ENCODE measurements around the gene LIPC.

LIPC gene

DNA sequence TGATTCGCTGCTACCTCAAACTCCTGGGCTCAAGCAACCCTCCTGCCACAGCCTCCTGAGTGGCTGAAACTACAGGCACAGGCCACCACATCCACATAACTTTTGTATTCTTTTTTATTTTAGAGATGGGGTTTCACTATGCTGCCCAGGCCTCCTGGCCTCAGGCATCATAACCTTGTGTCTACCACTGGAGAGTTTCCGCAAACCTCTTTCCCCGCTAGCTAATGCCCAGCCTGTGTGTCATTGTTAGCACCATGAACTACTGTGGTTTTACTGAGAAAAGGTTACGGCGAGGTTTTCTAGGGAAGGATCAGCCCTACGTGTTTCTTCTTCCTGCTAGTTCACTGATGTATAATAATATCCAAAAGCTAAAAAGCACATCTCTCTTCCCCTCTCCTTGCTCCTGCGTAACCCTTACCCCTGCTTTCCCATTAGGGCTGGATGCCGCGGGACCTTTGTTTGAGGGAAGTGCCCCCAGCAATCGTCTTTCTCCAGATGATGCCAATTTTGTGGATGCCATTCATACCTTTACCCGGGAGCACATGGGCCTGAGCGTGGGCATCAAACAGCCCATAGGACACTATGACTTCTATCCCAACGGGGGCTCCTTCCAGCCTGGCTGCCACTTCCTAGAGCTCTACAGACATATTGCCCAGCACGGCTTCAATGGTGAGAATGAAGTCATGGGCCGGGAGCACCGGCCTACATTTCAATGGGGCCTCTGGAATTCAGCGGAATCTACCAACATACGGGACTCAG lies 113.7 kb downstream of the LIPC start:
- TF ChIP-seq, protein P1, sequence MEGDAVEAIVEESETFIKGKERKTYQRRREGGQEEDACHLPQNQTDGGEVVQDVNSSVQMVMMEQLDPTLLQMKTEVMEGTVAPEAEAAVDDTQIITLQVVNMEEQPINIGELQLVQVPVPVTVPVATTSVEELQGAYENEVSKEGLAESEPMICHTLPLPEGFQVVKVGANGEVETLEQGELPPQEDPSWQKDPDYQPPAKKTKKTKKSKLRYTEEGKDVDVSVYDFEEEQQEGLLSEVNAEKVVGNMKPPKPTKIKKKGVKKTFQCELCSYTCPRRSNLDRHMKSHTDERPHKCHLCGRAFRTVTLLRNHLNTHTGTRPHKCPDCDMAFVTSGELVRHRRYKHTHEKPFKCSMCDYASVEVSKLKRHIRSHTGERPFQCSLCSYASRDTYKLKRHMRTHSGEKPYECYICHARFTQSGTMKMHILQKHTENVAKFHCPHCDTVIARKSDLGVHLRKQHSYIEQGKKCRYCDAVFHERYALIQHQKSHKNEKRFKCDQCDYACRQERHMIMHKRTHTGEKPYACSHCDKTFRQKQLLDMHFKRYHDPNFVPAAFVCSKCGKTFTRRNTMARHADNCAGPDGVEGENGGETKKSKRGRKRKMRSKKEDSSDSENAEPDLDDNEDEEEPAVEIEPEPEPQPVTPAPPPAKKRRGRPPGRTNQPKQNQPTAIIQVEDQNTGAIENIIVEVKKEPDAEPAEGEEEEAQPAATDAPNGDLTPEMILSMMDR (IDR thresholded peaks at IDR 0.05), result no peak
- Histone ChIP-seq H3K27ac (no peak overlapping the region), H3K27me3 (no peaks in the 10 kb centered on the region)

DNA sequence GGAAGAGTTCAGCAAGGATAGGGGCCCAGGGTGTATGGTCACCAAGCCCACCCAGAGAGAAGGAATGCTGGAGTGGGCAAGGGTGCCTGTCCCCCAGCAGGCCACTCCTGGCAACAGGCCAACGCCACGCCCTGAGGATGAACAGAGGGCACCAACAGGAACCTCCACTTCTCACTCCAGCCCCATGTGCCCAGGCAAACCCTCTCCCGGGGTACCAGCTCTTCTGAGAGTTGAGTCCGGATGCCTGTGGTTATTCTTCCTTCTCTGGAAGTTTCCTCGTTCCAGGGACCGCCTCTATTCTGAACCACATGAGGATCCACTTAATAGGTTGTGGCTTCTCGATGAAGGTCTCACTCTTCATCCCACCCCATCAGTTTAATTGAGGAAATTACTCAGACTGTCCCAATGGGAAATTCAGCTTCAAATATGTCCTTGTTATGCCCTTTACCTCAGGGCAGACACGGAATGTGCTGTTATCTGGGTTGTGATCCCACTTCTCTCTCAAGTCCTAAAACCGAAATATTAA lies 114.3 kb downstream of the LIPC start:
- peaks cover 5 to 8% of the 10 kb centered on the region in 2 experiments for H3K4me1 ChIP-seq (ENCODE audit: control insufficient read depth in 1 of 2, insufficient read depth in 1 of 2, low read depth in 1 of 2, low read length in 1 of 2)
- TF ChIP-seq, protein P1 (IDR thresholded peaks at IDR 0.05), result no peak
- H3K4me3 ChIP-seq (ENCODE audit: low read depth in 1 of 2, low read length in 1 of 2), result no peak overlapping the region
- no peaks in the 10 kb centered on the region for H3K9me3 ChIP-seq
- H3K36me3 ChIP-seq, result no peaks in the 10 kb centered on the region
- no peaks in the 10 kb centered on the region for H3K27me3 ChIP-seq
- no peak overlapping the region for H3K27ac ChIP-seq

More for the DNA sequence above, 113.7 kb downstream of the LIPC start:
- no peak overlapping the region for H3K4me3 ChIP-seq (ENCODE audit: low read depth in 1 of 2, low read length in 1 of 2)
- peaks cover 5 to 6% of the 10 kb centered on the region in 2 experiments for H3K4me1 ChIP-seq (ENCODE audit: control insufficient read depth in 1 of 2, insufficient read depth in 1 of 2, low read depth in 1 of 2, low read length in 1 of 2)
- H3K36me3 ChIP-seq, result no peaks in the 10 kb centered on the region
- no peaks in the 10 kb centered on the region for H3K9me3 ChIP-seq

DNA sequence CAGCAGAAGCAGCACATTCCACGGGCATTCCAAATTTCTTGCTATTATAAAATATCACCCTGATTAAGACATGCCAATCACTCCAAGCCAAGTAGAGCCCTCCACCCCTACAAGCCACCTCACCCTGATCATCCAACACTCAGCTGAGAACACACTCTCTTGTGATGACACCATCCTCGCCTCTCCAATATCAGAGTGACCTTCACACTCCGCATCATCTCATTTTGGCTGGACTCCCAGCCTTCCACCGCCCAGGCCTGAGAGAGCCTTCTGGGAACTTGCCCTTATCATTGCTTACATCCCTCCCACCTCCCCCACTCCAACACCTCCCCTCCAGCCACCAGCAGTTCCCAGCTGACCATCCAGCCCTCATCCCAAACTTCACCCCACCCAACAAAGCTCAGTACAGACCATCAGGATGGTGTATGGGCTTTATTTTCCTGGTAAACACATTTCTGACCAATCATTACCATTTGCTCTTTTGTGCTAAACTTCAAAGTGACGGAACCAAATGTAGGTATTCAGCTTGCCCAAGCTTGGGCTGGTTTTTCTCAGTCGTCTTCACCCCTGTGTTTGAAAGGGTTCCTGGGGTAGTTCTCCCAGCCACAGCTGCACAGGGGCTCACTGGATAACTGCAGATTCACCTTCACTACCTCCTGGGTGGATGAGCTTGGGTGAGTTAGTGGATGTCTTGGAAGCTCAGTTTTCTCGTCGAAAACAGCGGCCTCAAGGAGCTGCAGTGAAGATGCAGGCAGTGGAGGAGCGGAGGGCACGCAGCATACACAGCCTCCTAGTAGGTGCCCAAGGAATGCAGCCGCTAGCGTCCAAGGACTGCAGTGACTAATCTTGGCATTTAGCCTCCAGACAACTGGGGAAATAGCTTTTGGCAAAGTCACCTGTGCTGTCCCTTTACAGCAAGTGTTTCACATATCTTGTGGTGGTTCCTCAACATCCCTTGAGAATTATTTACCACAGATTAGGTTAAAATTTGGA lies 115.1 kb downstream of the LIPC start:
- H3K27ac ChIP-seq, result no peak overlapping the region
- no peaks in the 10 kb centered on the region for H3K36me3 ChIP-seq
- no peaks in the 10 kb centered on the region for H3K9me3 ChIP-seq
- peaks cover 13 to 16% of the 10 kb centered on the region in 2 experiments for H3K4me1 ChIP-seq (ENCODE audit: control insufficient read depth in 1 of 2, insufficient read depth in 1 of 2, low read depth in 1 of 2, low read length in 1 of 2)
- H3K27me3 ChIP-seq, result no peaks in the 10 kb centered on the region
- no peak overlapping the region for H3K4me3 ChIP-seq (ENCODE audit: low read depth in 1 of 2, low read length in 1 of 2)
- TF ChIP-seq, protein P1 (IDR thresholded peaks at IDR 0.05), result no peak

DNA sequence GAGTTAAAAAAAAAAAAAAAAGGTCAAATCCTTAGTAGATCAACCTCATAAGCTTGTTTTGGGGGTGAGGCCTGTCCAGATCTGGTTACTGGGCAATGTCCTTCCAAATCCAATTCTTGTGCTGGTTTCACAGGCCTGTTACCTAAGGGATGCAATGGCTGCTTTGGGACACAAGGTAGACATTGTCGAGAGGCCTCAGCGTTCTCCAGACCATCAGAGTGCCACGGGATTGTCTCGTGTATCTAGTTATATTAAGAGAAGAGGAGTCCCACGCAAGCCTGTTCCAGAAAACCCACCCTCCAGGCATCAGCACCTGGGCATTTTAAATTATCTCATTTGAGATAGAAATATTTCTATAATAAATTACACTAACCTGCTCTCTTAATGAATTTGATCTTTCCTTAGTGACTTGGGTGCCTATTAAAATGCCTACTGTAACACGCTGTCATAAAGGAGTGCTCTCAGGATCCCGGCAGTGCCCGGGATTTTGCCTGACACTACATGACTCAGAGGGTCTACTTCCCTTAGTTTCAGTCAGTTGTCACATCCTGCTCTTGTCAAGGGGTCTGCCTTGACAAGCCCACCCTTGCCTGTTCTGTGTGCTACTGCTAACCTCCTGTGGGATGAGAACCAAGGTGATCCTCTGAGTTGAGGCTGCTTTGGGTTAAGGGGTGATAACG lies 116.0 kb downstream of the LIPC start:
- H3K4me3 ChIP-seq (ENCODE audit: low read depth in 1 of 2, low read length in 1 of 2), result no peak overlapping the region
- no peaks in the 10 kb centered on the region for H3K9me3 ChIP-seq
- H3K36me3 ChIP-seq, result no peaks in the 10 kb centered on the region
- no peaks in the 10 kb centered on the region for H3K27me3 ChIP-seq
- H3K4me1 ChIP-seq (ENCODE audit: control insufficient read depth in 1 of 2, insufficient read depth in 1 of 2, low read depth in 1 of 2, low read length in 1 of 2), result peaks cover 17 to 21% of the 10 kb centered on the region in 2 experiments
- TF ChIP-seq, protein P1 (IDR thresholded peaks at IDR 0.05), result no peak
- no peak overlapping the region for H3K27ac ChIP-seq
